AG09309 (cell line): ENCODE data around the gene CDK14.

Experiments used
- DNase-seq: peaks from one replicate; pipeline ENCODE4 v3.0.0-alpha.2; 2010; ENCODE audit warnings: low read depth
- H3K4me3 ChIP-seq: 2 replicates; pipeline ENCODE4 v1.5.1; 2011; ENCODE audit warnings: mild to moderate bottlenecking, low read depth, low read length, moderate library complexity; ENCODE audit not compliant: control insufficient read depth
- CTCF ChIP-seq: IDR thresholded peaks from 2 replicates; pipeline ENCODE4 v1.5.1; 2011; ENCODE audit warnings: mild to moderate bottlenecking, low read depth, low read length, inconsistent platforms; ENCODE audit not compliant: insufficient read depth, control insufficient read depth; ENCODE audit errors: missing control alignments

The CDK14 gene

DNA sequence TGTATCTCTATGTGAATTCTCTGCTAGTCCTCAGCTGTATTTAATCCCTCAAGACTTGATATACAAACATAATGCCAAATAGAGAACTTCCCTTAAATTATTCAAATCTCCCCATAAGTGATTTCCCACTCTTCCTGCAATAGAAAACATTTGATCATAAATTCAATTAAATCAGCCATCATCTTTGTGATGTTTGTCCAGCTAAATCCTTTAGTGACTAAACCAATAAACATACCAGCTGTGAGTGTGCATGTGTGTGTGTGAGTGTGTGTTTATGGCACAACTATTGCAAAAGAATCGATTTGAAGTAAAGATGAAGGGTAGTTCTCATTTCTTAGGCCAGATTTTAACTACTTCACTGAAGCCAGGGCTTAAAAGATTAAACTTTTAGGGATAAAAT, 492.6 kb downstream of the CDK14 start:
- no peak overlapping the region for H3K4me3 ChIP-seq
- TF ChIP-seq CTCF: no peak
- no peak for DNase-seq

GRCh38 chr7:91089382-91089963, 493.4 kb downstream of the CDK14 start:
- peak overlapping the region; percentile 9; the same call in 1 of the 2 replicates for H3K4me3 ChIP-seq
- peak; percentile 66 for TF ChIP-seq CTCF
- DNase-seq: no peak

GRCh38 chr7:91090684-91091083, 494.6 kb downstream of the CDK14 start:
- no peak for TF ChIP-seq CTCF
- H3K4me3 ChIP-seq: no peak overlapping the region
- no peak for DNase-seq

- no peak for DNase-seq
- no peak overlapping the region for H3K4me3 ChIP-seq
- TF ChIP-seq CTCF: no peak
Observed at GRCh38 chr7:91091631-91092030, 495.5 kb downstream of the CDK14 start.

DNA sequence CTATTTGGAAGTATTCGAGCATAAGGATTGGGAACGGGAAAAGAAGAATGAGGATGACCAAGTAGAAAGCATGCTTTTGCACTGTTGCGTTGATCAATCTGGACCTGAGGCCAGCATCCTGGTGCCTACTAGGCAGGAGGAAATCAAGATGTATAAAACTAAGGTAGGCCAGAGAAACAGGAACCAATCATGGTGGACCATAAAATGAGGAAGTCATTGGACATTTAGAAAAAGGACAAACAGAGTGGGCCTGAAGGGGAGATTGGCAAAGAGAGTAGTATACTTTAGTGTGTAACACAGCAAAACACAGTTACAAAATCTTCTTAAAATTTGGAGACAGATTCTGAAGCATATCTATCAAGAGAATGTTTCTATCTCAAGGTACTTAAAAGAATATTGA, 497.1 kb downstream of the CDK14 start:
- TF ChIP-seq CTCF: no peak
- no peak for DNase-seq
- H3K4me3 ChIP-seq: no peak overlapping the region

- no peak for TF ChIP-seq CTCF
- peak; percentile 52 for DNase-seq
- no peak overlapping the region for H3K4me3 ChIP-seq
Observed at GRCh38 chr7:91098566-91098965, 502.4 kb downstream of the CDK14 start.

DNA sequence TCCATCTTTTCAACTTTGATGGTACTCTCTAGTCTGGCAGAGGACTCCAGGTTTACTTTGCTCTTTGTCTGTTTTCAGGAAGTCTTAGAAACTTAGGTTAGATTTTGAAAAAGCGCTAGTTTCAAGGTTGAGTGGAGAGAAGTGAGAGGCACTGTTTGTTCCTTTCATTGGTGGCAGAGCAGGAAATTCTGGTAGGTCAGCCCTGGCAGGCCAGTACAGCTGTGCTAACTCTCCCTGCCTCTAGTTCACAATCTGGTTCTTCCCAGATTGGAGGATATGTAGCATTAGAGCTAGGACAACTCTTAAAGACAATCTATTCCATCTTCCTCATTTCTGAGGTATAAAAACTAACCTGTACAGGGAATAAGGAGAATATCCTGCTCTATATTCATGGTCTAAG, 507.2 kb downstream of the CDK14 start:
- DNase-seq: no peak
- TF ChIP-seq CTCF: no peak
- no peak overlapping the region for H3K4me3 ChIP-seq
